K562 (cell line): ENCODE measurements around the gene FGF4. TPM values are rescaled to one million over a fixed set of nuclear protein-coding genes. Genes with fewer than 3 reads are reported as not detected.

Experiments used
- ATAC-seq: fragments of 200-7000 bp; cut with Tn5 transposase; 3 replicates; pipeline ENCODE4 v1.9.1; 2020; ENCODE audit warnings: moderate library complexity
- BruUV-seq: library from RNA; stranded (reverse); fragments of 400-500 nt; replicated peaks from 2 replicates; lab custom pipeline; 2021; lab: Mats Ljungman, UMichigan
- CTCF ChIA-PET: fragments of 300-600 bp; formaldehyde crosslinking; extraction: SDS; loops from one replicate; lab custom pipeline; 2021; ENCODE audit warnings: low intra/inter-chr PET ratio; lab: Yijun Ruan, JAX
- POLR2A ChIA-PET: fragments of 300-600, 350-650 bp; sonication (Branson Sonifier 250); formaldehyde crosslinking; extraction: SDS; loops from one replicate; lab custom pipeline; 2021; ENCODE audit warnings: antibody characterized with exemption, inconsistent platforms; lab: Yijun Ruan, JAX
- DNase-seq, 4 experiments: peaks; one replicate each; pipeline versions ENCODE4 v3.0.0 to v3.0.0-alpha.2; 2011 to 2018; ENCODE audit warnings: low spot score in 3 of 4, mixed read lengths in 3 of 4; ENCODE audit errors: extremely low read depth in 1 of 4
- FAIRE-seq: peaks from 2 replicates; lab custom pipeline; 2011; peaks lifted over from hg19 to GRCh38; lab: Jason Lieb, UNC
- H2AFZ ChIP-seq: 2 replicates; pipeline ENCODE4 v1.6.0; 2011; ENCODE audit warnings: low read depth, low read length, control low read depth, inconsistent platforms
- H3K27ac ChIP-seq: fragments of 200-600 bp; 3 replicates; pipeline ENCODE4 v1.8.0; 2011; ENCODE audit warnings: low read depth, mild to moderate bottlenecking, control low read depth, inconsistent platforms, low read length, moderate library complexity, mixed read lengths; ENCODE audit errors: extremely low read depth
- H3K27me3 ChIP-seq, 2 experiments: fragments of 300-600 bp in 1 of 2; 2 replicates in 1 of 2; 3 replicates in 1 of 2; pipeline versions ENCODE4 v1.6.0 to v1.8.0; 2011; ENCODE audit warnings: inconsistent platforms in 2 of 2, low read length in 2 of 2, mild to moderate bottlenecking in 1 of 2, mixed read lengths in 1 of 2, moderate library complexity in 1 of 2; ENCODE audit not compliant: control insufficient read depth in 2 of 2, insufficient read depth in 2 of 2
- H3K36me3 ChIP-seq: fragments of 300-600 bp; 3 replicates; pipeline ENCODE4 v1.8.0; 2011; ENCODE audit warnings: mild to moderate bottlenecking, low read length, inconsistent platforms; ENCODE audit not compliant: control insufficient read depth, insufficient read depth
- H3K4me1 ChIP-seq, 2 experiments: fragments of 200-600 bp in 1 of 2; replicated peaks in 1 of 2; 2 replicates in 1 of 2; 3 replicates in 1 of 2; pipeline versions ENCODE4 v1.5.1 to v1.8.0; 2011; ENCODE audit warnings: inconsistent platforms in 2 of 2, low read length in 2 of 2, mild to moderate bottlenecking in 1 of 2, mixed read lengths in 1 of 2, moderate library complexity in 1 of 2; ENCODE audit not compliant: control insufficient read depth in 2 of 2, insufficient read depth in 2 of 2
- H3K4me2 ChIP-seq: 2 replicates; pipeline ENCODE4 v1.6.1; 2011; ENCODE audit warnings: low read length, control low read depth, inconsistent platforms, mixed read lengths; ENCODE audit not compliant: insufficient read depth
- H3K4me3 ChIP-seq: fragments of 200-600 bp; sonication (generic), shearing (Covaris generic); 2 replicates; pipeline ENCODE4 v1.5.1; 2016; ENCODE audit warnings: control low read depth, inconsistent platforms
- H3K79me2 ChIP-seq: fragments of 200-600 bp; 3 replicates; pipeline ENCODE4 v1.8.0; 2011; ENCODE audit warnings: low read length, inconsistent platforms; ENCODE audit not compliant: control insufficient read depth, insufficient read depth
- H3K9ac ChIP-seq, 2 experiments: 2 replicates each; pipeline versions ENCODE4 v1.6.0 to v1.6.1; 2011; ENCODE audit warnings: low read depth in 2 of 2, low read length in 2 of 2, control low read depth in 1 of 2, inconsistent platforms in 1 of 2, mild to moderate bottlenecking in 1 of 2, mixed read lengths in 1 of 2; ENCODE audit not compliant: insufficient read depth in 1 of 2
- H3K9me1 ChIP-seq: one replicate; pipeline ENCODE4 v1.6.0; 2011; ENCODE audit warnings: inconsistent platforms, mild to moderate bottlenecking, low read length, moderate library complexity; ENCODE audit not compliant: control insufficient read depth, insufficient read depth
- H3K9me3 ChIP-seq: replicated peaks from 2 replicates; pipeline ENCODE4 v1.5.1; 2011; ENCODE audit warnings: low read depth, low read length, inconsistent platforms; ENCODE audit not compliant: control insufficient read depth, insufficient read depth
- H4K20me1 ChIP-seq: replicated peaks from 2 replicates; pipeline ENCODE4 v1.6.1; 2011; ENCODE audit warnings: low read length, inconsistent platforms, mixed read lengths; ENCODE audit not compliant: control insufficient read depth, insufficient read depth
- MYBL2 ChIP-seq, 2 experiments: fragments of 450-650 bp in 1 of 2; sonication (generic) in 1 of 2; formaldehyde crosslinking in 1 of 2; IDR thresholded peaks; 2 replicates each; pipeline versions ENCODE4 v1.6.1 to v1.8.1; 2017 to 2022; ENCODE audit warnings: borderline replicate concordance in 1 of 2, inconsistent platforms in 1 of 2, low read depth in 1 of 2, mild to moderate bottlenecking in 1 of 2, missing genetic modification reagents in 1 of 2, moderate library complexity in 1 of 2
- SPI1 ChIP-seq: IDR thresholded peaks from 2 replicates; pipeline ENCODE4 v1.6.1; 2011; ENCODE audit warnings: low read depth, low read length, control low read depth, borderline replicate concordance
- WGBS: fragments of 100-300 bp; shearing (Covaris generic); methylation state at CpG from one replicate; pipeline ENCODE4 v1.1.6; 2016; ENCODE audit warnings: low coverage, mixed read lengths; ENCODE audit not compliant: insufficient coverage; ENCODE audit errors: missing lambda C conversion rate; 5-methylcytosine and 5-hydroxymethylcytosine counted together
- in situ Hi-C: fragments of 300-500 bp; cut with MboI; formaldehyde crosslinking; loops from 4 replicates; pipeline ENCODE4 v1.15.0; 2018; ENCODE audit warnings: inconsistent platforms, mixed read lengths
- intact Hi-C: fragments of 100-400 bp; cut with micrococcal nuclease; formaldehyde crosslinking; loops from 2 replicates; pipeline ENCODE4 v1.14.2; 2022
- polyA plus RNA-seq, 8 experiments: library from polyadenylated mRNA; depleted of rRNA in 4 of 8; stranded (reverse) in 5 of 8; unstranded in 3 of 8; fragments of >200 nt; fragmentation: Nextera tagmentation in 2 of 8; fragmentation: Illumina TruSeq in 1 of 8; extraction: Ambion mirVana in 2 of 8; extraction: Trizol in 1 of 8; gene quantifications; 2 replicates each; pipeline versions ENCODE4 v1.2.1 to v1.2.3, GENCODE V29; 2011 to 2014; ENCODE audit warnings: inconsistent platforms in 1 of 8, missing spikeins in 1 of 8
- total RNA-seq, 7 experiments: library from RNA; depleted of rRNA in 6 of 7; stranded (reverse); fragments of >200 nt in 6 of 7; fragmentation: Illumina TruSeq in 2 of 7; extraction: Trizol in 2 of 7; gene quantifications; 2 replicates each; pipeline versions ENCODE4 v1.2.1 to v1.2.3, GENCODE V29; 2011 to 2021; ENCODE audit warnings: low replicate concordance in 1 of 7
- TF ChIP-seq, protein P1 (sequence below), 3 experiments: IDR thresholded peaks in 2 of 3; conservative IDR thresholded peaks in 1 of 3; 2 replicates each; pipeline ENCODE4 v1.5.1; 2011 to 2012; ENCODE audit warnings: low read length in 3 of 3, mild to moderate bottlenecking in 3 of 3, control low read depth in 2 of 3, improper control_type of control experiment in 1 of 3, inconsistent platforms in 1 of 3, low read depth in 1 of 3, mixed read lengths in 1 of 3, moderate library complexity in 1 of 3; ENCODE audit not compliant: insufficient read depth in 2 of 3

Gene FGF4
- total and polyA plus RNA-seq, 9 of the 15 experiments (the other 6 are each of a cell fraction or from before 2014, with no cell fraction given): not detected

DNA sequence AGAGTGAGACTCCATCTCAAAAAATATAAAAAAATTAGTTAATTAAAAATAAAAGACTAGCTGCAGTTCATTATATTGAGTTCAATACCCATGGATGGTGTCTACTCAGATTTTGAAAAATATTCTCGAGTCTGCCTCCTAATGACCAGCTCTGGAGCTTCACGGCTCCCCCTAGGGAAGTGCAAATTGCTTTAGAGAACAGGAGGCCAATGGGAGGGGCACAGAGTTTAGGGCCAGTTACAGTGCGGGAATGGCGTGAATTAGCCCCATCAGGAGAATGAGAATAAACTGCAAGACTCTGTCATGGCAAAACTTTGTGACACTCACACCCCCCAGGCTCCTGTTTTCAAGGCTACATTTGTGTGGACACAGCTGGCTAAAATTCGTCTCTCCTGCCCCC is 4.6 kb downstream of the FGF4 start:
- FAIRE-seq (no peak), ATAC-seq (peak; percentile 60; the same call in 2 of the 3 replicates), DNase-seq (peak in 2 of 4 experiments; percentile 11 to 28)
- Histone ChIP-seq H3K9ac (no peak overlapping the region), H3K4me1 (peaks cover 0 to 16% of the 10 kb centered on the region in 2 experiments; a peak in 1 of 5 replicates), H3K9me1 (no peaks in the 10 kb centered on the region), H3K4me2 (no peak overlapping the region), H3K9me3 (no peaks in the 10 kb centered on the region), H3K27me3 (peaks cover 45 to 65% of the 10 kb centered on the region in 2 experiments), H3K4me3 (no peak overlapping the region), H3K27ac (no peak overlapping the region), H4K20me1 (no peaks in the 10 kb centered on the region; the same call in 1 of the 2 replicates), H3K36me3 (no peaks in the 10 kb centered on the region)
- POLR2A ChIA-PET: interaction anchor here (1.1 kb wide), 1 partner anchor 10 kb away, joined by 3 read pairs; no protein-coding TSS in a partner anchor
- BruUV-seq: no TSS peak
- intact Hi-C loops (no loop called here), in situ Hi-C loops (no loop called here)
- CTCF ChIA-PET: no interaction called here
- TF ChIP-seq, protein P1, sequence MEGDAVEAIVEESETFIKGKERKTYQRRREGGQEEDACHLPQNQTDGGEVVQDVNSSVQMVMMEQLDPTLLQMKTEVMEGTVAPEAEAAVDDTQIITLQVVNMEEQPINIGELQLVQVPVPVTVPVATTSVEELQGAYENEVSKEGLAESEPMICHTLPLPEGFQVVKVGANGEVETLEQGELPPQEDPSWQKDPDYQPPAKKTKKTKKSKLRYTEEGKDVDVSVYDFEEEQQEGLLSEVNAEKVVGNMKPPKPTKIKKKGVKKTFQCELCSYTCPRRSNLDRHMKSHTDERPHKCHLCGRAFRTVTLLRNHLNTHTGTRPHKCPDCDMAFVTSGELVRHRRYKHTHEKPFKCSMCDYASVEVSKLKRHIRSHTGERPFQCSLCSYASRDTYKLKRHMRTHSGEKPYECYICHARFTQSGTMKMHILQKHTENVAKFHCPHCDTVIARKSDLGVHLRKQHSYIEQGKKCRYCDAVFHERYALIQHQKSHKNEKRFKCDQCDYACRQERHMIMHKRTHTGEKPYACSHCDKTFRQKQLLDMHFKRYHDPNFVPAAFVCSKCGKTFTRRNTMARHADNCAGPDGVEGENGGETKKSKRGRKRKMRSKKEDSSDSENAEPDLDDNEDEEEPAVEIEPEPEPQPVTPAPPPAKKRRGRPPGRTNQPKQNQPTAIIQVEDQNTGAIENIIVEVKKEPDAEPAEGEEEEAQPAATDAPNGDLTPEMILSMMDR (IDR thresholded peaks at IDR 0.05 in 2 of 3, conservative IDR thresholded peaks at IDR 0.05 in 1 of 3; ENCODE audit: insufficient read depth in 2 of 3, low read depth in 1 of 3, low read length in 3 of 3): peak in 2 of 3 experiments; percentile 11 to 20; a peak in 2 of 6 replicates
- TF ChIP-seq MYBL2 (IDR thresholded peaks at IDR 0.05; ENCODE audit: low read depth) (no peak), MYBL2 (CRISPR knock-in tag; IDR thresholded peaks at IDR 0.05; ENCODE audit: borderline replicate concordance) (no peak), SPI1 (0 out of 2 replicates have a peak, but pooled peaks have one; percentile 26)
- TF ChIP-seq, all 486 proteins: peak for 2
- WGBS: 0% methylated on average over 5 of the region's 5 CpGs
- no peak overlapping the region for H2AFZ ChIP-seq
- H3K79me2 ChIP-seq: no peaks in the 10 kb centered on the region
